CD1c-positive myeloid dendritic cell (primary cell): Measurements from ENCODE around the gene THTPA.

ENCODE experiments used
- DNase-seq: peaks from one replicate; pipeline ENCODE4 v3.0.0-alpha.2; 2016; ENCODE audit errors: extremely low spot score

The THTPA gene

DNA sequence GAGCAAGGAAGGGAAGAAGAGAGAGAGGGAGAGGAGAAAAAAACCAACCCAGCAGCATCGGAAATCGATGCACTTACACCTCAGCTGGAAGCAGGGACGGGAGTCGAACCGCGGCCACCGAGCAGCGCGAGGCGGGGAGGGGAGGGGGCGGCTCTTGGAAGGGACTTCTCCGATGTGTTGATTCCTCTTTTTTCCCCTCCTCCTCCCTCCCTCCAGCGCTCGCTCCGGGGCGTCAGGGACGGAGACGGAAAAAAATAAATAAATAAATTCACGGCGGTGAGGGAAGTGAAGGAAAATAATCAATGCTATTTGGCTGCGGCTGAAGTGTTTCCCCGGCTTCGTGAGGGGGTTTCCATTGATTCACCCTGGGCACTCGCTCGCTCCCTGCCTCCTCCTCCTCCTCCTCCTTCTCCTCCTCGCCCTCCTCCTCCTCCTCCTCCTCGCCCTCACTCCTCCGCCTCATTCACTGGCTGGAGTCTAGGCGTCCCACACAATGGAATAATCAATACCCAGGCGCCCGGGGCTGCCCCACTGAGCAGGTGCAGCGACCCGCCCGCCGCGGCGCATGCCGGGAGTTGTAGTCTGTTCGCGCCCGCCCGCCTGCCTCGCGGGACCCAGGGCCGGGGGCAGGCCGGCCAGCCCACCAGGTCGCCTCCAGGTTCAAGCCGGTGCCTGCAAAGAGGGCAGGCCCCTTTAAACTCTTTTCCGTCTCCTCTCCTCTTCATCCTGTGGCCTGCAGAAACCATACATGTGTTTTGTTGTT lies 4.6 kb upstream of the THTPA start, which contains the start of gene ZFHX2:
Gene ZFHX2, minus strand, starts transcription at position 500 of the 763 bp plus-strand sequence. CDS start 16,440 bp downstream, outside the sequence.
- peak; percentile 63 for DNase-seq

DNA sequence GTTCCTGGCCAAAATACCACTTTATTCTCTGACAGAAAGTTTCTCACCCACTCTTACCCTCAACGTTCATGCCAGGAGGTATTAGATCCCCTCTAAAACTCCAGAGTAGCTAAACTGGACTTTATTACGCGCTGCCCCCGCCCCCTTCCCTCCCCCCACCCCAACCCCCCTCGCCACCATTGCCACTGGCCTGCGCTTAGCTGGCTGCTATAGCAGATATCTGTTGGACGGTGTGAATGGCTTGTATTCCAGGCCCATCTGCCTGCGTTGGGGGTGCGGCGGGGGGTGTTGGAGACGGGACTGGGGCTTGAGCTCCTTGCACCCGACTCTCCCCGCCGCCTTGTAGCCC lies 564 bp upstream of the THTPA start:
- no peak for DNase-seq

DNA sequence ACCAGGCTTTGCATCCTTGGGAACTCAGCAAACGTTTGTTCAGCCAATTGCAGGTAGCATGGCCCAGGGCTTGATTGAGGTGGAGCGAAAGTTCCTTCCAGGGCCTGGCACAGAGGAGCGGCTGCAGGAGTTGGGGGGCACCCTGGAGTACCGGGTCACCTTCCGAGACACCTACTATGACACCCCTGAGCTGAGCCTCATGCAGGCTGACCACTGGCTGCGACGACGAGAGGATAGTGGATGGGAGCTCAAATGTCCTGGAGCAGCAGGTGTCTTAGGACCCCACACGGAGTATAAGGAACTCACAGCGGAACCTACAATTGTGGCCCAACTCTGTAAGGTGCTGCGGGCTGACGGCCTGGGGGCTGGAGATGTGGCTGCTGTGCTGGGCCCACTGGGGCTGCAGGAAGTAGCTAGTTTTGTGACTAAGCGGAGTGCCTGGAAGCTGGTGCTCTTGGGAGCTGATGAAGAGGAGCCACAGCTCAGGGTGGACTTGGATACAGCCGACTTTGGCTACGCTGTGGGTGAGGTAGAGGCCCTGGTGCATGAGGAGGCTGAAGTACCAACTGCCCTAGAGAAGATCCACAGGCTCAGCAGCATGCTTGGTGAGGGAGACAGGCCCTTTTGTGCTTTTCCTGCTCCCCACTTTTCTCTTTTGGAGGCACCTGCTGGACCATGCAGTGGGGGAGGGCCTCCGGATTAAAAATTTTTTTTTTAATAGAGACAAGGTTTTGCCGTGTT lies 799 bp downstream of the THTPA start:
- no peak for DNase-seq

DNA sequence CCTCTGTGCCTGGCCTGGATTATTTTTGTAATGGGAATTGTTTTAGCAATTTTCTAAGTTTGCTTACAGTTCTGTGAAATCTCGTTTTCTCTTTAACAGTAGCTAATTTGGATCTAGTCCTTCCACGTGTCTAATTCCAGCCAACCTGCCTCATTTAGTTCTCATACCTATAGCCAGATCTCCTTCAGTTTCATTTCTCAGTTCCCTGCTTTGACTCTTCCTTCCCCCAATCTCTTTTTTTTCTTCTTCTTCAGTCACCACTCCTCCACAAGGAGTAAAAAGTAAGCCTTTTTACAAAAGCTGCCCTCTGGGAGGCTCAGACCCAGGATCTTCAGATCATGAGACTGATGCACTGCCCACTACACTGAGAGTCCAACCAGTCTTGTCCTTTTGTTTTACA lies 1.4 kb downstream of the THTPA start:
- no peak for DNase-seq

DNA sequence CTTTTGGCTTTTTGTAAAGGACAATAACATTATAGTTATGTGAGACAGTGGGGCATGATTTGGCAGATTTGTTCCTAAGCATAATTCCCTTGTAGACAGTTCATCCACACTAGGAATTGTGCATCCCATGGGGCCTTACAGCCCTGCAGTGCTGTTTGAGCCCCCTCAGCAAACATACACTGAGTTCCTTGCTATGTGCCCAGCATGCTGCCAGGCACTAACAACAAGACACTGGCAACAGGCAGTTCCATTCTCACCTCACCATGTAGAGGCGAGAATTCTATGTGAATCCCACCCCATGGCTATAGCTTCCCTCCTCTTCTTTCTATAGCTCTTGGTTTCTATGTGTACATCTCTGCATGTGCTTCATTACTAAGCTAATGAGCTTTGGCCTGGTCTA lies 1.9 kb downstream of the THTPA start:
- no peak for DNase-seq

DNA sequence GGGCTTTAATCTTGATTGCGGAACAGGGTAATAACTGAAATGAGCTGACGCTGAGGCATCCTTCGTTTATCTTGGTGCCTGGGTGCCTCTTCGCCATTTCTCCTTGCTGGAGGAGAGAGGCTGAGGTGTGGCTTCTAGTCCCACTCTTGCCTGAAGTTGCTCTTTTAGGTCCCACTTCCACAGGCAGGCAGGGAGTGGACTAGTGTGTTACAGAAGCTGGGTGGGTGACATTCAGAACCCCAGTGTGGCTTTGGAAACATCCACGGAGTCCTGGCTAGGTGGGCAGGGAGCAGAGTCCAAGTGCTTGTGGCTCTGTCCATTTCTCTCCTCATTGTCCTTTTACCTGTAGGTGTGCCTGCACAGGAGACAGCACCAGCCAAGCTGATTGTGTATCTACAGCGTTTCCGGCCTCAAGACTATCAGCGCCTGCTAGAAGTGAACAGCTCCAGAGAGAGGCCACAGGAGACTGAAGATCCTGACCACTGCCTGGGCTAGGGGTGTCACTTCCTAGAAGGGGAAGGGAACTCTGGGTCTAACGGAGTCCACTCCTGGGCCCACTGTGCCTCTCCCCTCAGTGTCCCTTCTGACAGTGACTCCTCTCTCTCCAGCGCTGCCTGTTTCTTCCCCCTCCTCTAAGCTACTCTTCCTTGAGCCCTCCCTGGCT lies 2.4 kb downstream of the THTPA start:
- no peak for DNase-seq

DNA sequence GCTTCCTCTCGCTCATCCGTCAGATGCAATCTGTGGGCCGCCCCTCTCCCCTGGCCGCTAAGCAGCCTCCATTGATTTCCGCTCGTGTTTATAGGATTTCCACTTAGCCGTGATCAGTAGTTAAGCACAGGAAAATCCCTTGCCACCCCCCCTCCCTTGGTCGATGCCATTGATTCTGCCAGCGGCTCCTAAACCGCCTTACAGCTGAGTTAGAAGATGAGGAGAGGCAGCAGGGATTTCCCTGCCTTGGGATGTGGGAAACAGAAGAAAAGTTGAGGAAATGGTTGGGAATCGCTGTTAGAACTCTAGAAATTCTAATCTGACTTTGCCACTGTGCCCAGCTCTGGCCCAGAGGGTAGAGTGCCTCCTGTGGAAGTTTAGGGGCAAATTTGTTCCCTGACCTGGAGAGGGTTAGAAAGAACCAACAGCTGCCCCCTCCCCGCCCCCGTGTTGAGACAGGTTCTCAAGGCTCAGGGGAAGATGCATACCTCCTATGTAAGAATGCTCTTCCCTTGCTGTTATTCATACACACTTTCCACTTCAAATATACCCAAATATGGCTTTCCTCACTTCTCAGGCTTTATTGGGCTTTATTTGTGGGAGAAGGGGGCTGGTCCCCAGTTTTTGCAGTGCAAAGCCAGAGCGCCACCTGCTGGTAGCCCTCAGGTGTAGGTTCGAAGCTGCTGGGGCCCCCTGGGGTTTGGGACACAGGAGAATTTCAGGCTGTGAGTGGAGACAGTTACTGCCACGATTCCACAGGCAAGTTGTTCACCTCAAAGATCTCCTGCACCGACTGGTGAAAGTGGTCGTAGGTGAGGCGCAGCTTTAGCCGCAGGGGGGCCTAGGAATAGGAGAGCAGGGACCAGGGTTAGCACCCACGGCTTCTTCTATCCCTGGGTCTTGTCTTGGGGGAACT lies 3.2 kb downstream of the THTPA start:
- peak; percentile 64 for DNase-seq

DNA sequence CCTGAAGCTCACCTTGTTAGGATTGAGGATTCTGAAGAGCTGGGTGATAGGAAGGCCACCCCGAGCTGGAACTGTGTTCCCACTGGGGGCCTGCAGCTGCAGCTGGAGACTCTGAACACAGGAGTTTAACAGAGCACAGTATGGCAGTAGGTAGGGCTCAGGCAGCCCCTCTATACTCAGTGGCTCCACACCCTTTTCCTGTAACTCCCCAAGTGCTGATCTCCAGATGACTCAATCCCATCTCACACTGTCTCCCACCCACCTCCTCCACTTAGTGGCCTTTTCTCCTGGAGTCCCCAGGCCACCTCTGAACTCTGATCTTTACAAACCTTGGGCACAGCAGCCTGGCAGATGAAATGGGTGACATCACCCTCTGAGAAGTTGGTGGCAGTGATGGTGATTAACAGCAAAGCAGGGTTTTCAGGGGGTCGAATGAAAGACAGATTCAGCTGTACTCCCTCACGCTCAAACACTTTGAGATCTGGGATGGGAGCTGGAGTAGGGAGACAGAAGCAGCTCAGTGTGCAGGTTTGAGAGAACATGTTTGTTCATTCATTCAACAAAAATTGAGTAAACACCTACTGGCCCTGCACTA lies 4.0 kb downstream of the THTPA start:
- no peak for DNase-seq

DNA sequence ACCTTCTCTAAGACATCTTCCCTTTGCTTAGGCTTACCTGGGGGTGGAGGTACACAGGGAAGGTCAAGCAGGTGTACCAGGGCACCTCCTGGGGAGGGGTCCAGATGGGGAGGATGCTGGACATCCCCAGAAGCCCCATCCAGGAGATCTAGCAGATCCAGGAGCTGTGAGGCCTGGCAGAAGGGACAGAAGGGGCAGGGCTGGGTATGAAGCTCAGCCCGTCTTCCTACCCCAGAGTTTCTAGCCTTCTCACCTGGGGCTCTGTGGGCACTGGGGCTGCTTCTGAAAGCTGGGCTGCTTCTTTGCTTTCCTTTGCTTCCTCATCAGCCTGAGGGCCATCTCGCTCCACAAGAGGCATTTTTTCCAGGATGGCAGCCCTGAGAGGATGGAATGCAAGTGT lies 5.2 kb downstream of the THTPA start:
- no peak for DNase-seq

DNA sequence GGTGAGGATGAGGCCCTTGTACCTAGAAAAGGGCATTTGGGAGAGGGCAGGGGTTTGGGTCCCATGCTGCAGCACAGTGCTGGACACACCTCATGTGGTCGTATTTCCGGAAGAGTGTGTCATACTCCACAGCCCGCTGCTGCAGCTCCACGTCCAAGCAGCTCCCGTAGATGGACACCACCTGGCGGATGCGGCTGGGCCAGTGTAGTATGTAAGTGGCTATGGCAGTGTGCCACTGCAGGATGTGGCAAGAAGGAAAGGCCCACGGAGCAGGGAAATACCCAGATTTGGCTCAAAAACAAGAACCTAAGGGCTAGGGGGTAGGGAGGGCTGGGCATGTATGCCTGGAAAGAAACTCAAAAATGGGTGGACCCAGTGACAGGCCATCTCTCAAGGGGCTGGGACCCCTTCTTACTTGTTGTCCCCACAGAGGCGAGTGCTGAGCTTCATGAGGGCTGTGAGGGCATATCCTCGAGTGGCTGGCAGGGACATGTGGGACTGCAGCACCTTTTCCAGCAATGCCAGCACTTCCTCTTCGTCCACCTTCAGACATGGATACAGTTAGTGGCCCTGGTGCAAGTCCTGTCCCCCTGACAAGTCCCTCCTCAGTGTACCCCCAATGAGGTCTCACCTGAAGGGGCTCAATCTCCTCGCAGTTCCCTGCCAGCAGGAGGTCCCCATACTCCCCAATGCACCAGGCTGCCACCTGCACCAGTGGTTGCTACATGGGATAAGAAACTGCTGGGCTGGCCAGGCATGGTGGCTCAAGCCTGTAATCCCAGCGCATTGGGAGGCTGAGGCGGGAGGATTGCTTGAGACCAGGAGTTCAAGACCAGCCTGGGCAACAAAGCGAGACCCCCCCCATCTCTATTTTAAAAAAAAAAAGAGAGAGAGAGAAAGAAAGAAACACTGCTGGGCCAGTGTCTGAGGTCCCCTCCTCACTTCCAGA lies 6.1 kb downstream of the THTPA start:
- DNase-seq = no peak

DNA sequence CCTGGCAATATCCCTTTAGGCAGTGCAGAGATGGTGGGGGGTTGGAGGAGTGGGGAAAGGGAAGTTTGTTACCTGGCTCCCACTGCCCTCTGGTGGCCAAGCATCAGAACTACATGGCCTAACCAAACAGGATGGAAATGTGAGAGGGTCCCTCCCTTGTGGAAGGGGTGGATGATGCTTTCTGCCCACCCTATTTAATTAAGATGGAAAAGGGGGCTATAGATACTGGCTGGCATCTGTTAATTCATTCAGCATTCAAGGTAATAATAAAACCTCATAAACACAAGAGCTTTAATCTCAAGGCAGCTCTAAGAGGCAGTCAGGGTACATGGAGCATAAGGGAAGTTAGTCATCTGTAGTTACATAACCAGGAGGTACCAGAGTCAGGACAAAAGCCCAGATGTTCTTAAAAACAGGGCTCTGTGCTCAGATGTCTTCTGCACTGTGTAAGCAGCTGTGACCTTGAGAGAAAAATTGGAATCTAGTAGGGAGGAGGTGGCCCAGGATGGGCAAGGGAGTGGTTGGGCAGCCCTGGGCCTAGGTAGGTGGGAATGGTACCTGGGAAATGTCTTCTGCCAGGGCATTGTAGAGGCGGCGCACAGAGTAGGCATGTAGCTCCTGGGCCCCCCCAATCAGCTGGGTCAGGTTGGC lies 6.9 kb downstream of the THTPA start:
- peak; percentile 65 for DNase-seq

DNA sequence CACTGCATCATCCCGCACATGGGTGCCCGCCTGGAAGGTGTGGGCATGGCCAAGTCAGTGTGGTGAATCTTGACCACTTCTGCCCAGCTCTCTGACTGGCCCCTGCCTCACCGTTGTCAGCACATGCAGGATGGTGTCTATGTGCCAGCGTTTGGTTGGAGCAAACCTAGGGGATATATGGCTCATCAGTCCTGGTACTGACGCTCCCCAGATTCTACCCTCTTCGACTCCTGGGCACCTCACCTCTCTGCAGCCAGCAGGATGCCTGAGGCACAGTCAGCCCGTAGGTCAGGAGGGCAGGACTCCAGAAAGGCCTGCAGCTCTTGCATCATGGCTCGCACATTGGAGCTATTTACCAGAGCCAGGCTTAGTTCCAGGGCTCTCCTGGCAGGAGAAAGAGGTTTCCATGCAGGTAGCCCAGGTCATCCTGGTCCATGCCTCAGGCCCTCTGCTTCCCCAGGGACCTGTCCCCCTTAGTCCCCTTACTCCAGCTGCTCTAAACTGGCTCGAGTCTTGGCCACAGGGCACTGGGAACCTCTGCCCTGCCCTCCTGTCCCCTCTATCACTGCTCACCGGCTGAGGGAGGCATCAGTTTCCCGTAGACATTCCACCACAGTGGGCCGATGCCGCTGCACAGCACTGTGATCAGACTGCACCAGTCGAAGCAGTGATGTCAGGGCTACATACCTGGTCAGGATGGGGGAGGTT lies 7.6 kb downstream of the THTPA start:
- no peak for DNase-seq

DNA sequence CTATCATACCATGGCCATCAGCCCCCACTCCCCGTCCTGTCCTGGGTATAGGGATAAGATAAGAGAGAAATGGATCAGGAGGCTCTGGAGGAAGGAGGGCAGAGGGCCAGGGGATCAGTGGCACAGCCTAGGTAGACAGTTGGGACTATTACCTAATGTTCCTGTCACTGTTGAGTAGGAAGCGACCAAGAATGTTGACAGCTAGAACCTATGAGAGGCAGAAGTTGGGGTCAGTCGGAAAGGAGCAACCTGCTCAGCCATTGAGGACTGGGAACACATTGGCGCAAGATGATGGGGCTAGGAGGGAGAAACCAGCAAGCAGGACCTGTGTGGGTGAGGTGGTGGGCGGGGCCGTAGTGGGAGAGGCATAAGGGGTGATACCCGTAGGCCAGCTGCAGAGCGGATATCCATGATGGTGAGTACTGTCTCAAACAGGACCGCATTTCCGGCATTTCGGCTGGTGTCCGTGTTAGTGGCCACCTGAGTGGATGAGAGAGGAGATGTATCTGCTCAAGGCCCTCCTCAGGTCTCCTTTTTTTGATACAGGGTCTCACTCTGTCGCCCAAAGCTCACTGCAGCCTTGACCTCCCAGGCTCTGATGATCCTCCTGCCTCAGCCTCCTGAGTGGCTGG lies 8.2 kb downstream of the THTPA start:
- DNase-seq = no peak

DNA sequence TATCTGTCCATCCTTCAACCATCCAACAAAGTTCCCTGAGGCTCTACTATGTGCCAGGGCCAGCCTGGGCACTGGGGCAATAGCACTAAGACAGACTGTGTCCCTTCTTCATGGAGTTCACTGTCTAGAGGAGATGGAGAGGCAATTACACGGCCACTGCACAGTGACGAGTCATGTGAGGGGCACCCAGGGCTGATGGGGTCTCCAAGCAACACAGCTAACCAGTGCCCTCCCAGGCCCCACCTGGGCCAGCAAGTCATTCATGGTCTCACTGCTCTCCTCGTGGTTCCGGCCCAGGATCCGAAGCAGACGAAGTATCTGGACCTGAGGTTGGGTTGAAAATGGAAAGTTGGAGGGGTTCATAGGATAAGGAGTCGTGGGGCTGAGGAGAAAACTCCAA lies 8.8 kb downstream of the THTPA start:
- no peak for DNase-seq

DNA sequence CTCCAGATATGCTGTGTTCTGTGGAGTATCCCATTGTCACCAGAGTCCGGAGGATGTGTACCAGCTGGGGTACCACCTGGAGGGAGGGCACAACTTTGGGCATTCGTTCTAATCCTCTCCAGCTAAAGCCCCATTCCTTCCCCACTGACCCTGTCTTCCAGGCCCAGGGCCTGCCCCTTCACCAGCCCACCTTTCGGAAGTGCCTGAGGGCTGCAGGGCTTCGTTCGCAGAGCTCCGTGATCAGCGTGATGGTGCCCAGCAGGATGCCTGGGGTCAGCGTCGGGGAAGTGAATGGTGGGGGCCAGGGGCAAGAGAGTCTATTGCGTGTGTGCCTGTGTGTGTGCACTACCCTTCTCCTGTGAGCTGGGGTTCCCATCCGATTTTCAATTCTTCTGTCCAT lies 9.6 kb downstream of the THTPA start:
- DNase-seq = no peak

DNA sequence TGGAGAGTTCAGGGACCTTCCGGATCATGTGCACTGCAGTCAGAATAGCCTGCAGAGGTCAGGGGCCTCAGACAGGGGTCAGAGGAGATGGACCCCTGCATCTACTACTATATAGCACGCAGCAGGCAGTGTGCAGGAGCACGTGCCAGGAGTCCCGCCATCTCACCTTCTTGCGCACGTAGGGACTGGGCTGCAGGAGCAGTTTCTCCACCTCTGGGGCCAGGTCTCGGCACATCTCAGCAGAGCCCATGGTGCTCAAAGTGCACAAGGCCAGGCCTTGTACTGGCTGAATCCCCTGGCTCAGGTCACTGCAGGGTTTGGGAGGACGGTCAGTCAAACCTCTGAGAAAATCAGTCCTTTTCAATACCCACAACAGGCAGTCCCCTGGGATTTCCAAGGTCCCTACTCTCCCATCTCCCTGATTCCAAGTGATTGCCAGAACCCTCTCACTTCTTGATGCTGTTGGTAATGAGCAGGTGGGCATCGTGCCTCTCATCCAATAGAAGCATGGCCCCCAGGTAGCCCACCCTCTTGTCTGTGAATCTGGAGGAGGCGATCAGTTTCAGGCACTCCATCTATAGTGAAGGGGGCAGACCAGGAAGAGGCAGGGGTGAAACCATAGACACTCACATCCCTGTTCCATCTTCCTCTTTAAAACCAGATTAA lies 10.2 kb downstream of the THTPA start:
- no peak for DNase-seq

DNA sequence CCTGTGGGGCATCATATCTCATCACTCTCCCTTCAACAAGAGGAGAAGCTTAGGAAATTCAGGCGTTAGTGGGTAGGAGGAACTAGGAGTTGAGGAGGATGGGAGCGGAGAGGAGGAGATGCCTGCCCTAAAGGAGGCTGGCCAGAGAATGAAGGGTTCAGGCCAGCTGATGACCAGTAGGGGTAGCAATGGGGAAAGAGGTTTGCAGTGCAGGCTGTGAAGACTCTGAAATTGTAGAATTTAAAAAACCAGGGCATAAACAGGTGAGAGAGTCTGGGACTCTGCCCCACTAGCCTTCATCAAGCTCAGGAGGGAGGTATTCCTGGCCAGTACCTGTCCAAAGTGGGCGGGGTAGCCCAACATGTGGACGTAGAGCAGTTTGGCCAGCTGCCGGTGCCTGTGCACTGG lies 10.7 kb downstream of the THTPA start:
- peak; percentile 5 for DNase-seq
